Astrocyte (in vitro differentiated cells and primary cell): Measurements from ENCODE around the gene TEX29. TPM values are rescaled to one million over a fixed set of nuclear protein-coding genes. Genes with fewer than 3 reads are reported as not detected.

Source experiments
- DNase-seq: peaks from one replicate; pipeline ENCODE4 v3.0.0-alpha.2; 2010; ENCODE audit warnings: low read depth
- FAIRE-seq: peaks from 2 replicates; lab custom pipeline; 2011; peaks lifted over from hg19 to GRCh38; lab: Jason Lieb, UNC
- H2AFZ ChIP-seq: 2 replicates; pipeline ENCODE4 v1.6.0; 2012; ENCODE audit warnings: low read depth, low read length, inconsistent platforms
- H3K27ac ChIP-seq: 2 replicates; pipeline ENCODE4 v1.5.1; 2011; ENCODE audit warnings: low read depth, low read length, inconsistent platforms
- H3K27me3 ChIP-seq: 2 replicates; pipeline ENCODE4 v1.6.0; 2011; ENCODE audit warnings: low read length, inconsistent platforms; ENCODE audit not compliant: insufficient read depth
- H3K36me3 ChIP-seq: 2 replicates; pipeline ENCODE4 v1.5.1; 2011; ENCODE audit warnings: low read length, inconsistent platforms; ENCODE audit not compliant: insufficient read depth
- H3K4me1 ChIP-seq: 2 replicates; pipeline ENCODE4 v1.5.1; 2011; ENCODE audit warnings: low read length, inconsistent platforms; ENCODE audit not compliant: insufficient read depth
- H3K4me2 ChIP-seq: 2 replicates; pipeline ENCODE4 v1.6.0; 2012; ENCODE audit warnings: low read length, inconsistent platforms
- H3K4me3 ChIP-seq: 2 replicates; pipeline ENCODE4 v1.5.1; 2011; ENCODE audit warnings: low read depth, mild to moderate bottlenecking, low read length, inconsistent platforms; ENCODE audit not compliant: insufficient read depth
- H3K79me2 ChIP-seq: 2 replicates; pipeline ENCODE4 v1.6.0; 2012; ENCODE audit warnings: mild to moderate bottlenecking, low read length, inconsistent platforms; ENCODE audit not compliant: insufficient read depth
- H3K9ac ChIP-seq: 2 replicates; pipeline ENCODE4 v1.6.0; 2012; ENCODE audit warnings: mild to moderate bottlenecking, low read length, inconsistent platforms
- H3K9me3 ChIP-seq: 2 replicates; pipeline ENCODE4 v1.5.1; 2012; ENCODE audit warnings: low read depth, mild to moderate bottlenecking, low read length, inconsistent platforms; ENCODE audit not compliant: insufficient read depth
- H4K20me1 ChIP-seq: 2 replicates; pipeline ENCODE4 v1.6.0; 2012; ENCODE audit warnings: low read length, inconsistent platforms; ENCODE audit not compliant: insufficient read depth
- H3K27ac Mint-ChIP-seq: one replicate; pipeline ENCODE4 v1.8.0; 2021; ENCODE audit warnings: mild to moderate bottlenecking, mixed read lengths; ENCODE audit not compliant: unreplicated experiment
- H3K27me3 Mint-ChIP-seq: one replicate; pipeline ENCODE4 v1.8.0; 2021; ENCODE audit warnings: low read depth, mixed read lengths; ENCODE audit not compliant: unreplicated experiment
- H3K36me3 Mint-ChIP-seq: one replicate; pipeline ENCODE4 v1.8.0; 2021; ENCODE audit warnings: low read depth, mixed read lengths; ENCODE audit not compliant: unreplicated experiment
- H3K4me1 Mint-ChIP-seq: one replicate; pipeline ENCODE4 v1.8.0; 2021; ENCODE audit warnings: low read depth, mixed read lengths; ENCODE audit not compliant: unreplicated experiment
- H3K4me3 Mint-ChIP-seq: one replicate; pipeline ENCODE4 v1.8.0; 2021; ENCODE audit warnings: mild to moderate bottlenecking, moderate library complexity, mixed read lengths; ENCODE audit not compliant: unreplicated experiment
- H3K9me3 Mint-ChIP-seq: one replicate; pipeline ENCODE4 v1.8.0; 2021; ENCODE audit warnings: mild to moderate bottlenecking, mixed read lengths; ENCODE audit not compliant: unreplicated experiment
- CTCF ChIP-seq: IDR thresholded peaks from 2 replicates; pipeline ENCODE4 v1.5.1; 2011; ENCODE audit warnings: low read depth, mild to moderate bottlenecking, inconsistent platforms, low read length, moderate library complexity; ENCODE audit not compliant: insufficient read depth
- EZH2 ChIP-seq: IDR thresholded peaks from 2 replicates; pipeline ENCODE4 v1.6.1; 2012; ENCODE audit warnings: mild to moderate bottlenecking, low read length, inconsistent platforms; ENCODE audit not compliant: insufficient read depth
- total RNA-seq: library from RNA; stranded (reverse); gene quantifications from 2 replicates; pipeline ENCODE4 v1.2.1, GENCODE V29; 2021

Gene TEX29
- total RNA-seq, 1 donor from 2014 or later, result 0.43 TPM

GRCh38 chr13:111390522-111391270 lies 70.3 kb downstream of the TEX29 start:
- TF ChIP-seq CTCF, result no peak
- TF ChIP-seq EZH2, result no peak
- no peaks in the 10 kb centered on the region for H3K4me1 ChIP-seq
- no peak overlapping the region for H3K4me3 ChIP-seq
- Mint-ChIP-seq H3K27ac (no peak overlapping the region), H3K9me3 (peaks cover 4% of the 10 kb centered on the region), H3K4me3 (no peak overlapping the region), H3K4me1 (no peaks in the 10 kb centered on the region), H3K36me3 (peaks cover 2% of the 10 kb centered on the region), H3K27me3 (peaks cover 47% of the 10 kb centered on the region)
- H4K20me1 ChIP-seq, result no peaks in the 10 kb centered on the region
- no peak for FAIRE-seq
- H3K4me2 ChIP-seq, result no peak overlapping the region
- H2AFZ ChIP-seq, result no peak overlapping the region
- H3K27ac ChIP-seq, result no peak overlapping the region
- no peaks in the 10 kb centered on the region for H3K36me3 ChIP-seq
- peaks cover 2% of the 10 kb centered on the region for H3K9me3 ChIP-seq
- no peaks in the 10 kb centered on the region for H3K79me2 ChIP-seq
- H3K27me3 ChIP-seq, result no peaks in the 10 kb centered on the region
- no peak overlapping the region for H3K9ac ChIP-seq
- DNase-seq, result no peak

GRCh38 chr13:111392486-111392885 lies 72.0 kb downstream of the TEX29 start:
- TF ChIP-seq EZH2, result no peak
- TF ChIP-seq CTCF, result no peak
- H3K9me3 Mint-ChIP-seq, result peaks cover 6% of the 10 kb centered on the region
- no peak for FAIRE-seq
- no peak overlapping the region for H3K4me3 ChIP-seq
- no peaks in the 10 kb centered on the region for H4K20me1 ChIP-seq
- H3K9me3 ChIP-seq, result peaks cover 3% of the 10 kb centered on the region
- no peaks in the 10 kb centered on the region for H3K36me3 ChIP-seq
- H3K27me3 Mint-ChIP-seq, result peaks cover 47% of the 10 kb centered on the region
- no peaks in the 10 kb centered on the region for H3K4me1 ChIP-seq
- H3K27ac Mint-ChIP-seq, result no peak overlapping the region
- no peak overlapping the region for H3K4me2 ChIP-seq
- H3K36me3 Mint-ChIP-seq, result peaks cover 2% of the 10 kb centered on the region
- no peaks in the 10 kb centered on the region for H3K27me3 ChIP-seq
- H3K79me2 ChIP-seq, result no peaks in the 10 kb centered on the region
- H2AFZ ChIP-seq, result no peak overlapping the region
- H3K4me3 Mint-ChIP-seq, result no peak overlapping the region
- no peak overlapping the region for H3K27ac ChIP-seq
- DNase-seq, result no peak
- H3K9ac ChIP-seq, result no peak overlapping the region
- no peaks in the 10 kb centered on the region for H3K4me1 Mint-ChIP-seq

GRCh38 chr13:111393221-111393790 lies 72.9 kb downstream of the TEX29 start:
- DNase-seq, result no peak
- Mint-ChIP-seq H3K27ac (no peak overlapping the region), H3K4me3 (no peak overlapping the region), H3K9me3 (peaks cover 6% of the 10 kb centered on the region), H3K36me3 (peaks cover 2% of the 10 kb centered on the region), H3K27me3 (peaks cover 48% of the 10 kb centered on the region), H3K4me1 (no peaks in the 10 kb centered on the region)
- Histone ChIP-seq H3K27ac (no peak overlapping the region), H3K4me2 (no peak overlapping the region), H3K27me3 (no peaks in the 10 kb centered on the region), H2AFZ (no peak overlapping the region), H3K9ac (no peak overlapping the region), H3K9me3 (peaks cover 3% of the 10 kb centered on the region), H3K4me1 (no peaks in the 10 kb centered on the region), H3K36me3 (no peaks in the 10 kb centered on the region), H3K4me3 (no peak overlapping the region), H3K79me2 (no peaks in the 10 kb centered on the region), H4K20me1 (no peaks in the 10 kb centered on the region)
- no peak for FAIRE-seq
- no peak for TF ChIP-seq CTCF
- no peak for TF ChIP-seq EZH2
